ENCODE data around the gene C6orf89.

C6orf89 gene

GRCh38 chr6:36971921-36972673 is 86.3 kb downstream of the C6orf89 start:
- Histone ChIP-seq H3K36me3 (ENCODE audit: insufficient read depth, low read length) (peaks cover 100% of the 10 kb centered on the region), H2AFZ (ENCODE audit: low read length) (no peak overlapping the region), H3K4me1 (ENCODE audit: insufficient read depth, low read length, poor library complexity, severe bottlenecking) (no peaks in the 10 kb centered on the region), H3K79me2 (ENCODE audit: insufficient read depth, low read length) (peaks cover 3% of the 10 kb centered on the region; the same call in 1 of the 2 replicates), H3F3A (ENCODE audit: low read depth) (no peaks in the 10 kb centered on the region), H3K9me3 (ENCODE audit: insufficient read depth, low read depth, low read length) (no peaks in the 10 kb centered on the region), H3K9ac (ENCODE audit: low read depth, low read length, poor library complexity, severe bottlenecking) (no peak overlapping the region), H3K27me3 (ENCODE audit: insufficient read depth, low read length, poor library complexity, severe bottlenecking) (no peaks in the 10 kb centered on the region), H3K4me3 (ENCODE audit: low read length, poor library complexity, severe bottlenecking) (no peak overlapping the region), H4K20me1 (ENCODE audit: insufficient read depth, low read length, poor library complexity, severe bottlenecking) (no peaks in the 10 kb centered on the region), H3K4me2 (ENCODE audit: low read depth, low read length, poor library complexity, severe bottlenecking) (no peak overlapping the region), H3K9me2 (replicated peaks; ENCODE audit: low read depth, low read length) (no peaks in the 10 kb centered on the region)
- TF ChIP-seq, protein P1, sequence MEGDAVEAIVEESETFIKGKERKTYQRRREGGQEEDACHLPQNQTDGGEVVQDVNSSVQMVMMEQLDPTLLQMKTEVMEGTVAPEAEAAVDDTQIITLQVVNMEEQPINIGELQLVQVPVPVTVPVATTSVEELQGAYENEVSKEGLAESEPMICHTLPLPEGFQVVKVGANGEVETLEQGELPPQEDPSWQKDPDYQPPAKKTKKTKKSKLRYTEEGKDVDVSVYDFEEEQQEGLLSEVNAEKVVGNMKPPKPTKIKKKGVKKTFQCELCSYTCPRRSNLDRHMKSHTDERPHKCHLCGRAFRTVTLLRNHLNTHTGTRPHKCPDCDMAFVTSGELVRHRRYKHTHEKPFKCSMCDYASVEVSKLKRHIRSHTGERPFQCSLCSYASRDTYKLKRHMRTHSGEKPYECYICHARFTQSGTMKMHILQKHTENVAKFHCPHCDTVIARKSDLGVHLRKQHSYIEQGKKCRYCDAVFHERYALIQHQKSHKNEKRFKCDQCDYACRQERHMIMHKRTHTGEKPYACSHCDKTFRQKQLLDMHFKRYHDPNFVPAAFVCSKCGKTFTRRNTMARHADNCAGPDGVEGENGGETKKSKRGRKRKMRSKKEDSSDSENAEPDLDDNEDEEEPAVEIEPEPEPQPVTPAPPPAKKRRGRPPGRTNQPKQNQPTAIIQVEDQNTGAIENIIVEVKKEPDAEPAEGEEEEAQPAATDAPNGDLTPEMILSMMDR (conservative IDR thresholded peaks at IDR 0.05; ENCODE audit: low read length): no peak
- no peak for TF ChIP-seq EZH2phosphoT487 (IDR thresholded peaks at IDR 0.05; ENCODE audit: borderline replicate concordance)

- Histone ChIP-seq H3F3A (ENCODE audit: low read depth) (no peaks in the 10 kb centered on the region), H2AFZ (ENCODE audit: low read length) (no peak overlapping the region), H3K4me3 (ENCODE audit: low read length, poor library complexity, severe bottlenecking) (no peak overlapping the region), H3K27me3 (ENCODE audit: insufficient read depth, low read length, poor library complexity, severe bottlenecking) (no peaks in the 10 kb centered on the region), H3K9me2 (replicated peaks; ENCODE audit: low read depth, low read length) (no peaks in the 10 kb centered on the region), H4K20me1 (ENCODE audit: insufficient read depth, low read length, poor library complexity, severe bottlenecking) (no peaks in the 10 kb centered on the region), H3K4me1 (ENCODE audit: insufficient read depth, low read length, poor library complexity, severe bottlenecking) (no peaks in the 10 kb centered on the region), H3K36me3 (ENCODE audit: insufficient read depth, low read length) (peaks cover 100% of the 10 kb centered on the region), H3K9me3 (ENCODE audit: insufficient read depth, low read depth, low read length) (no peaks in the 10 kb centered on the region), H3K79me2 (ENCODE audit: insufficient read depth, low read length) (peaks cover 13% of the 10 kb centered on the region; the same call in 1 of the 2 replicates), H3K9ac (ENCODE audit: low read depth, low read length, poor library complexity, severe bottlenecking) (no peak overlapping the region), H3K4me2 (ENCODE audit: low read depth, low read length, poor library complexity, severe bottlenecking) (no peak overlapping the region)
- TF ChIP-seq EZH2phosphoT487 (IDR thresholded peaks at IDR 0.05; ENCODE audit: borderline replicate concordance): no peak
- TF ChIP-seq, protein P1 (conservative IDR thresholded peaks at IDR 0.05; ENCODE audit: low read length): no peak
Measured at GRCh38 chr6:36973190-36973589, 87.4 kb downstream of the C6orf89 start.

DNA sequence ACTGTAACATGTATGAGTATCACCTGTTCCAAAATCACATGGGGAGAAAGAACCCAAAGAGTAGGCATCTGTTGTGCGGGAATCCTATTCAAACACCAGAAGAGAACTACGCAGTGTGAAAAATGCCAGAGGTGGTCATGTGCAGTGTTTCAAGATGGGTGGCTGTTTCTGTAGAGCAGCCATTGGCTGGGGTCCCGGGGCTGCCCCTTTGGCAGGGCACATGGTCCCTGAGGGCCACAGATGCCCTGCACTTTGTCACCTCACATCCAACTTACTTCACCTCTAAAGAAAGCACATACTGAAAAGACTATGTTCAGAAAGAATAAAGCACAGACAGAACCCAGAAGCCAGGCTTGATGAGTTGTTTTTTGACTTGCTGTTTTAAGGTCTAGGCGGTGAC is 87.9 kb downstream of the C6orf89 start:
- Histone ChIP-seq H3K9me3 (ENCODE audit: insufficient read depth, low read depth, low read length) (no peaks in the 10 kb centered on the region), H3K36me3 (ENCODE audit: insufficient read depth, low read length) (peaks cover 100% of the 10 kb centered on the region), H3K27me3 (ENCODE audit: insufficient read depth, low read length, poor library complexity, severe bottlenecking) (no peaks in the 10 kb centered on the region), H3K4me1 (ENCODE audit: insufficient read depth, low read length, poor library complexity, severe bottlenecking) (peaks cover 1% of the 10 kb centered on the region), H4K20me1 (ENCODE audit: insufficient read depth, low read length, poor library complexity, severe bottlenecking) (no peaks in the 10 kb centered on the region), H3K4me3 (ENCODE audit: low read length, poor library complexity, severe bottlenecking) (no peak overlapping the region), H3K79me2 (ENCODE audit: insufficient read depth, low read length) (peaks cover 18% of the 10 kb centered on the region), H3K9ac (ENCODE audit: low read depth, low read length, poor library complexity, severe bottlenecking) (no peak overlapping the region), H2AFZ (ENCODE audit: low read length) (no peak overlapping the region), H3F3A (ENCODE audit: low read depth) (no peaks in the 10 kb centered on the region), H3K9me2 (replicated peaks; ENCODE audit: low read depth, low read length) (no peaks in the 10 kb centered on the region), H3K4me2 (ENCODE audit: low read depth, low read length, poor library complexity, severe bottlenecking) (no peak overlapping the region)
- TF ChIP-seq EZH2phosphoT487 (IDR thresholded peaks at IDR 0.05; ENCODE audit: borderline replicate concordance): no peak
- TF ChIP-seq, protein P1 (conservative IDR thresholded peaks at IDR 0.05; ENCODE audit: low read length): no peak

Measured in Loucy (cell line).